B cell (primary cell): ENCODE results near the gene SCN7A. TPM values are rescaled to one million over a fixed set of nuclear protein-coding genes. Genes with fewer than 3 reads are reported as not detected.

ENCODE experiments used
- ATAC-seq: fragments of 200-7000 bp; cut with Tn5 transposase; one replicate; pipeline ENCODE4 v1.10.0; 2021; ENCODE audit warnings: low read depth, mild to moderate bottlenecking, moderate number of reproducible peaks, moderate library complexity
- CTCF ChIA-PET: fragments of 350-600 bp; sonication (Branson Sonifier 250); formaldehyde crosslinking; loops from one replicate; lab custom pipeline; 2021; ENCODE audit warnings: antibody characterized with exemption, inconsistent platforms; lab: Charles Lee
- POLR2A ChIA-PET: fragments of 350-600 bp; sonication (Branson Sonifier 250); formaldehyde crosslinking; loops from one replicate; lab custom pipeline; 2021; ENCODE audit warnings: antibody characterized with exemption; lab: Charles Lee
- DNase-seq: peaks from one replicate; pipeline ENCODE4 v3.0.0; 2013
- H2AFZ ChIP-seq: 2 replicates; pipeline ENCODE4 v1.6.1; 2012; ENCODE audit warnings: mild to moderate bottlenecking, low read depth, low read length; ENCODE audit not compliant: insufficient read depth, poor library complexity, severe bottlenecking
- H3K27ac ChIP-seq, 2 donors: 1 replicate in 1 of 2; 2 replicates in 1 of 2; pipeline ENCODE4 v1.5.1; 2012 to 2013; ENCODE audit warnings: low read length in 2 of 2, mild to moderate bottlenecking in 2 of 2, moderate library complexity in 1 of 2
- H3K27me3 ChIP-seq, 4 experiments: fragments of 200-600 bp in 1 of 4; sonication (generic) in 1 of 4; replicated peaks in 1 of 4; 1 replicate in 2 of 4; 2 replicates in 2 of 4; pipeline versions ENCODE4 v1.6.1 to v1.7.0; 2013 to 2016; ENCODE audit warnings: low read length in 3 of 4, mild to moderate bottlenecking in 2 of 4, mixed read lengths in 1 of 4, moderate library complexity in 1 of 4; ENCODE audit not compliant: insufficient read depth in 4 of 4, control insufficient read depth in 3 of 4; ENCODE audit errors: control extremely low read depth in 1 of 4
- H3K36me3 ChIP-seq, 2 experiments: replicated peaks in 1 of 2; 1 replicate in 1 of 2; 2 replicates in 1 of 2; pipeline versions ENCODE4 v1.6.1 to v1.7.1; 2013; ENCODE audit warnings: low read length in 1 of 2; ENCODE audit not compliant: insufficient read depth in 2 of 2, control insufficient read depth in 1 of 2; ENCODE audit errors: control extremely low read depth in 1 of 2, extremely low read depth in 1 of 2
- H3K4me1 ChIP-seq, 2 donors: fragments of 200-600 bp in 1 of 2; sonication (generic) in 1 of 2; 1 replicate in 1 of 2; 2 replicates in 1 of 2; pipeline versions ENCODE4 v1.5.1 to v1.6.1; 2013 to 2017; ENCODE audit warnings: low read length in 2 of 2; ENCODE audit not compliant: control insufficient read depth in 2 of 2, insufficient read depth in 2 of 2
- H3K4me2 ChIP-seq: replicated peaks from 2 replicates; pipeline ENCODE3; 2012; ENCODE audit warnings: mild to moderate bottlenecking, low read depth, low read length; ENCODE audit not compliant: poor library complexity, severe bottlenecking
- H3K4me3 ChIP-seq, 5 experiments: fragments of 200-600 bp in 1 of 5; sonication (generic) in 1 of 5; 1 replicate in 3 of 5; 2 replicates in 2 of 5; pipeline versions ENCODE4 v1.5.1 to v1.7.0; 2011 to 2016; ENCODE audit warnings: low read length in 4 of 5, mild to moderate bottlenecking in 4 of 5, low read depth in 2 of 5, control low read depth in 1 of 5, moderate library complexity in 1 of 5; ENCODE audit not compliant: insufficient read depth in 1 of 5; ENCODE audit errors: control extremely low read depth in 1 of 5, extremely low read depth in 1 of 5
- H3K79me2 ChIP-seq: fragments of 200-600 bp; sonication (generic); one replicate; pipeline ENCODE4 v1.6.0; 2016; ENCODE audit warnings: low read length; ENCODE audit not compliant: control insufficient read depth, insufficient read depth
- H3K9ac ChIP-seq: fragments of 200-600 bp; sonication (generic); 2 replicates; pipeline ENCODE4 v1.6.1; 2017; ENCODE audit warnings: mild to moderate bottlenecking, low read length, moderate library complexity
- H3K9me3 ChIP-seq, 3 donors: one replicate each; pipeline versions ENCODE4 v1.6.1 to v1.7.1; 2013; ENCODE audit warnings: low read length in 2 of 3; ENCODE audit not compliant: control insufficient read depth in 2 of 3, insufficient read depth in 1 of 3; ENCODE audit errors: control extremely low read depth in 1 of 3
- H4K20me1 ChIP-seq: 2 replicates; pipeline ENCODE4 v1.6.0; 2012; ENCODE audit warnings: mild to moderate bottlenecking, low read length; ENCODE audit not compliant: insufficient read depth, control insufficient read depth, poor library complexity, severe bottlenecking
- H3K27ac Mint-ChIP-seq: one replicate; pipeline ENCODE4 v1.8.0; 2021; ENCODE audit warnings: mixed read lengths
- H3K27me3 Mint-ChIP-seq: one replicate; pipeline ENCODE4 v1.8.0; 2021; ENCODE audit warnings: mixed read lengths
- H3K4me1 Mint-ChIP-seq: one replicate; pipeline ENCODE4 v1.8.0; 2021; ENCODE audit warnings: mixed read lengths
- H3K4me3 Mint-ChIP-seq: one replicate; pipeline ENCODE4 v1.8.0; 2021; ENCODE audit warnings: mixed read lengths
- H3K9me3 Mint-ChIP-seq: one replicate; pipeline ENCODE4 v1.8.0; 2022; ENCODE audit warnings: mixed read lengths; ENCODE audit not compliant: insufficient read depth
- EZH2 ChIP-seq: IDR thresholded peaks from 2 replicates; pipeline ENCODE4 v1.6.1; 2012; ENCODE audit warnings: borderline replicate concordance, low read depth, mild to moderate bottlenecking, moderate library complexity, low read length; ENCODE audit not compliant: insufficient read depth, poor library complexity, severe bottlenecking
- WGBS: methylation state at CpG from one replicate; pipeline ENCODE4 v1.1.5; 2013; ENCODE audit warnings: missing lambda C conversion rate; ENCODE audit not compliant: insufficient coverage; 5-methylcytosine and 5-hydroxymethylcytosine counted together
- intact Hi-C: fragments of 100-400 bp; cut with micrococcal nuclease; formaldehyde crosslinking; loops from one replicate; pipeline ENCODE4 v1.10.0; 2022
- polyA plus RNA-seq: library from polyadenylated mRNA; depleted of rRNA; stranded (reverse); fragments of >200 nt; gene quantifications from 2 replicates; pipeline ENCODE4 v1.2.3, GENCODE V29; 2012
- total RNA-seq, 2 donors: library from RNA; stranded (reverse); fragments of 120-200 nt in 1 of 2; gene quantifications; 1 replicate in 1 of 2; 2 replicates in 1 of 2; pipeline versions ENCODE4 v1.2.3 to v1.2.4, GENCODE V29; 2013 to 2022
- TF ChIP-seq, protein P1 (sequence below): fragments of 200-600 bp; IDR thresholded peaks from one replicate; pipeline ENCODE4 v1.8.0; 2022; ENCODE audit warnings: antibody characterized with exemption, mild to moderate bottlenecking

SCN7A gene
- total and polyA plus RNA-seq, 2 donors (not counting 1 experiment from before 2014, with no cell fraction given), result not detected

DNA sequence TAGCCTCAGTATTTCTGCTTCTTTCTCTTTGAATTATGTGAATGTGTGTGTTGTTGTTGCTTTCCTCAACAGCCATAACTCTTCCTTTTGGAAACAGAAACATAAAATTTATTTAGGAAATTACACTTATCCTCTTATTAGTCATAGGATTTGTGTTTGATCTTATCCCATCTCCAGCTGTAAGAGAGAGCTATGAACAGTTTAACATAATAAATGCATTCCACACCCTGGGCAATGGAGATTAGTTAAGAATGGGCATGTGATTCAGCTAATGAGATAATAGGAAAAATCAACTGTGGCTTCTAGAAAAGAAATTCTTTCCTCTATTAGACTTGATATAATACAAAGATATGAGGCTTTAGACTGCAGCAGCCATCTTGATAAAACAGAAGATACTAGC, 55.0 kb downstream of the SCN7A start:
- Histone ChIP-seq H3K4me1 (no peaks in the 10 kb centered on the region), H2AFZ (no peak overlapping the region), H3K27ac (no peak overlapping the region), H3K4me3 (no peak overlapping the region), H3K27me3 (no peaks in the 10 kb centered on the region), H3K79me2 (no peaks in the 10 kb centered on the region), H4K20me1 (no peaks in the 10 kb centered on the region), H3K4me2 (no peak overlapping the region), H3K9ac (no peak overlapping the region), H3K9me3 (peaks cover 0 to 7% (median 0%) of the 10 kb centered on the region in 3 donors), H3K36me3 (no peaks in the 10 kb centered on the region)
- intact Hi-C loops, result no loop called here
- POLR2A ChIA-PET, result no interaction called here
- no peak overlapping the region for H3K27ac Mint-ChIP-seq
- H3K4me1 Mint-ChIP-seq, result no peaks in the 10 kb centered on the region
- no peak for TF ChIP-seq EZH2
- TF ChIP-seq, protein P1, sequence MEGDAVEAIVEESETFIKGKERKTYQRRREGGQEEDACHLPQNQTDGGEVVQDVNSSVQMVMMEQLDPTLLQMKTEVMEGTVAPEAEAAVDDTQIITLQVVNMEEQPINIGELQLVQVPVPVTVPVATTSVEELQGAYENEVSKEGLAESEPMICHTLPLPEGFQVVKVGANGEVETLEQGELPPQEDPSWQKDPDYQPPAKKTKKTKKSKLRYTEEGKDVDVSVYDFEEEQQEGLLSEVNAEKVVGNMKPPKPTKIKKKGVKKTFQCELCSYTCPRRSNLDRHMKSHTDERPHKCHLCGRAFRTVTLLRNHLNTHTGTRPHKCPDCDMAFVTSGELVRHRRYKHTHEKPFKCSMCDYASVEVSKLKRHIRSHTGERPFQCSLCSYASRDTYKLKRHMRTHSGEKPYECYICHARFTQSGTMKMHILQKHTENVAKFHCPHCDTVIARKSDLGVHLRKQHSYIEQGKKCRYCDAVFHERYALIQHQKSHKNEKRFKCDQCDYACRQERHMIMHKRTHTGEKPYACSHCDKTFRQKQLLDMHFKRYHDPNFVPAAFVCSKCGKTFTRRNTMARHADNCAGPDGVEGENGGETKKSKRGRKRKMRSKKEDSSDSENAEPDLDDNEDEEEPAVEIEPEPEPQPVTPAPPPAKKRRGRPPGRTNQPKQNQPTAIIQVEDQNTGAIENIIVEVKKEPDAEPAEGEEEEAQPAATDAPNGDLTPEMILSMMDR, result no peak
- DNase-seq (no peak), ATAC-seq (no peak)
- CTCF ChIA-PET, result no interaction called here
- no peaks in the 10 kb centered on the region for H3K9me3 Mint-ChIP-seq
- no peaks in the 10 kb centered on the region for H3K27me3 Mint-ChIP-seq
- no peak overlapping the region for H3K4me3 Mint-ChIP-seq

GRCh38 chr2:166436976-166437375, 57.1 kb downstream of the SCN7A start:
- Histone ChIP-seq H3K9me3 (peaks cover 0 to 7% (median 0%) of the 10 kb centered on the region in 3 donors), H3K9ac (no peak overlapping the region), H3K27me3 (no peaks in the 10 kb centered on the region), H3K27ac (no peak overlapping the region), H2AFZ (no peak overlapping the region), H3K79me2 (no peaks in the 10 kb centered on the region), H3K4me2 (no peak overlapping the region), H4K20me1 (no peaks in the 10 kb centered on the region), H3K36me3 (no peaks in the 10 kb centered on the region), H3K4me3 (no peak overlapping the region), H3K4me1 (no peaks in the 10 kb centered on the region)
- no peak overlapping the region for H3K27ac Mint-ChIP-seq
- DNase-seq (no peak), ATAC-seq (no peak)
- 100% methylated on average over 1 of the region's 1 CpG for WGBS
- TF ChIP-seq EZH2, result no peak
- TF ChIP-seq, protein P1, result no peak
- H3K9me3 Mint-ChIP-seq, result no peaks in the 10 kb centered on the region
- H3K4me3 Mint-ChIP-seq, result no peak overlapping the region
- H3K4me1 Mint-ChIP-seq, result no peaks in the 10 kb centered on the region
- no peaks in the 10 kb centered on the region for H3K27me3 Mint-ChIP-seq
- CTCF ChIA-PET, result no interaction called here
- intact Hi-C loops, result no loop called here
- POLR2A ChIA-PET, result no interaction called here
